Measurements from ENCODE around the gene ADCY1. TPM values are rescaled to one million over a fixed set of nuclear protein-coding genes. Genes with fewer than 3 reads are reported as not detected.

Gene ADCY1
- total RNA-seq, 1 donor from 2014 or later, result 6.6 TPM

- no peak for TF ChIP-seq CTCF (IDR thresholded peaks at IDR 0.05; ENCODE audit: insufficient read depth, low read length, poor library complexity, severe bottlenecking)
- H3K4me3 ChIP-seq (ENCODE audit: low read depth, low read length), result no peak overlapping the region
- DNase-seq (ENCODE audit: low read depth), result no peak
Observed at GRCh38 chr7:45659496-45660139, 85.5 kb downstream of the ADCY1 start.

GRCh38 chr7:45660201-45660900 lies 86.2 kb downstream of the ADCY1 start:
- no peaks in the 10 kb centered on the region for H3K27me3 ChIP-seq (ENCODE audit: control insufficient read depth, insufficient read depth, low read length)
- TF ChIP-seq CTCF (IDR thresholded peaks at IDR 0.05; ENCODE audit: insufficient read depth, low read length, poor library complexity, severe bottlenecking), result no peak
- no peak for DNase-seq (ENCODE audit: low read depth)
- H3K4me3 ChIP-seq (ENCODE audit: low read depth, low read length), result no peak overlapping the region
- H3K36me3 ChIP-seq (ENCODE audit: control insufficient read depth, insufficient read depth, low read length), result no peaks in the 10 kb centered on the region

More at GRCh38 chr7:45659496-45660139, 85.5 kb downstream of the ADCY1 start:
- Histone ChIP-seq H3K36me3 (ENCODE audit: control insufficient read depth, insufficient read depth, low read length) (no peaks in the 10 kb centered on the region), H3K27me3 (ENCODE audit: control insufficient read depth, insufficient read depth, low read length) (no peaks in the 10 kb centered on the region)

GRCh38 chr7:45660901-45661211 lies 86.7 kb downstream of the ADCY1 start:
- Histone ChIP-seq H3K4me3 (ENCODE audit: low read depth, low read length) (no peak overlapping the region), H3K36me3 (ENCODE audit: control insufficient read depth, insufficient read depth, low read length) (no peaks in the 10 kb centered on the region), H3K27me3 (ENCODE audit: control insufficient read depth, insufficient read depth, low read length) (no peaks in the 10 kb centered on the region)
- no peak for DNase-seq (ENCODE audit: low read depth)
- no peak for TF ChIP-seq CTCF (IDR thresholded peaks at IDR 0.05; ENCODE audit: insufficient read depth, low read length, poor library complexity, severe bottlenecking)

GRCh38 chr7:45661302-45661995 lies 87.3 kb downstream of the ADCY1 start:
- DNase-seq (ENCODE audit: low read depth), result no peak
- Histone ChIP-seq H3K36me3 (ENCODE audit: control insufficient read depth, insufficient read depth, low read length) (no peaks in the 10 kb centered on the region), H3K4me3 (ENCODE audit: low read depth, low read length) (no peak overlapping the region), H3K27me3 (ENCODE audit: control insufficient read depth, insufficient read depth, low read length) (no peaks in the 10 kb centered on the region)
- no peak for TF ChIP-seq CTCF (IDR thresholded peaks at IDR 0.05; ENCODE audit: insufficient read depth, low read length, poor library complexity, severe bottlenecking)

- TF ChIP-seq CTCF (IDR thresholded peaks at IDR 0.05; ENCODE audit: insufficient read depth, low read length, poor library complexity, severe bottlenecking), result no peak
- H3K27me3 ChIP-seq (ENCODE audit: control insufficient read depth, insufficient read depth, low read length), result no peaks in the 10 kb centered on the region
- H3K36me3 ChIP-seq (ENCODE audit: control insufficient read depth, insufficient read depth, low read length), result no peaks in the 10 kb centered on the region
- no peak for DNase-seq (ENCODE audit: low read depth)
- no peak overlapping the region for H3K4me3 ChIP-seq (ENCODE audit: low read depth, low read length)
Observed at GRCh38 chr7:45662018-45662417, 87.8 kb downstream of the ADCY1 start.
